ENCODE measurements around the gene DGKZ.

- TF ChIP-seq SUZ12 (IDR thresholded peaks at IDR 0.05; ENCODE audit: extremely low read depth, insufficient read depth, insufficient read length) (no peak), YY1 (IDR thresholded peaks at IDR 0.05; ENCODE audit: insufficient read depth, insufficient read length) (no peak), ZNF274 (IDR thresholded peaks at IDR 0.05; ENCODE audit: low read depth, low read length) (no peak)
These were observed 43.9 kb downstream of the DGKZ start for GRCh38 chr11:46391186-46391577.

Data from NT2/D1 (cell line).